Glomerular visceral epithelial cell (primary cell): ENCODE data around the gene CEBPE.

Source experiments
- DNase-seq: peaks from one replicate; pipeline ENCODE4 v3.0.0-alpha.2; 2016; ENCODE audit errors: extremely low spot score

CEBPE gene

DNA sequence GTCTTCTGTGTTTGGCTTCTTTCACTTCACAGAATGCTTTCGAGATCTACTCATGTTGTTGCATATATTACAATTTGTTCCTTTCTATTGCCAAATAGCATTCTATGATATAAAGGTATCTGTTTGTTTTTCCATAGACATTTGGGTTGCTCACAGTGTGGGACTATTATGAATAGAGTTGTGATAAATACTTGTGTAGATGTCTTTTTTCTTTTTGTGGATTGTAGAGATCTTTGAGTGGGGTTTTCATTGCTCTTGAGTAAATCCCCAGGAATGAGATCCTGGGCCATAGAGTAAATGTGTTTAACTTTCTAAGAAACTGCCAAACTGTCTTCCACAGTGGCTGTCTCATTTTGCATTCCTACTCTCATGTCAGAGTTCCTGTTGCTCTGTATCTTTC, 24.9 kb upstream of the CEBPE start:
- DNase-seq: no peak

DNA sequence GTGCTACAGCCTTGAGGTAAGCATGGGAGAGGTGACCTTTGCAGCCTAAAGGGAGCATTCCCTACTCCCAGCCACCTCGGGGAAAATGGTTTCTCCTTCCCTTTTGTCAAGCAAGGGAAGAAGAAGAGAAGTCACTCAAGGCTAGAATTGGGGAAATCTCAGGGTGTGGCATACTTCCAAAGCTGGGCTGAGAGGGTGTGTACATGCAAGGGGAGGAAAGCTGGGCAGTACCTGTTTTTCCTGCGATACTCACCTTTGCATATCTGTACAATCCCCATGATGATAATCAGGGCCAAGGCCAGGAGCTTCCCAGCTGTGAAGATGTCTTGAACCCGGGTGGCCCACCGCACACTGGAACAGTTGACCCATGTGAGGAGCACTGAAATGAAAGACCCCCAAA, 23.8 kb upstream of the CEBPE start:
- DNase-seq: no peak

DNA sequence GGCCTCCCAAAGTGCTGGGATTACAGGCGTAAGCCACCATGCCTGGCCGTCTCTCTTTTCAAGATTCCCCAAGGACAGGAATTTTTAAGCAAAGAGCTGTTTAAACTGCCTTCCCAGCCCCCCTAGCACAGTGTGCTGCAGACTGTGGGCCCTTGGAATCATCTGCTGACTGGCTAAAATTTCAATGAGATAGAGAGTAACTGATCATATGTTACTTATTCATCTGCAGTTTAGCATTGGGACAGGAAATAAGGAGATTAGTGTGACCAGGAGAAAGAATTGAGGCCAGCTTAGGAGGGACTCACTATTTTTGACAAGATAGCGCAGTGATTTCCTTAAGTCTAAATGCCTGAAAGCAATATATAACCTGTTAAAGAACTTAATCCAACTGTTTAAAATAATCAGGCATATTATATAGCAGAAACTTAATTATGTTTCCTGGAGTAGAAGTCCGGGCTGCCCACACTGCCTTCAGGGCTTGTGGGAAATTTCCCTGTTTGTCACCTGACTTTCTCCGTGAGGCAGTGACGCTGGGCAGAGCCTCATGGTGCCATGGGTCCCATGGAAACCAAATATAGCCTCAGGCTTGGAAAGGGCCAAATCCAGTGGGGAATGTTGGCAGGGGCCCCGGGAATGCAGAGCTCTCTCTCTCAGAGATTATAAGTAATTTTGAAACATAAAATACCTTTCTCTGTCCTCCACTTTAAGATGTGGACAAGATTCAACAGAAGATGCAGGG, 22.8 kb upstream of the CEBPE start:
- DNase-seq: no peak

DNA sequence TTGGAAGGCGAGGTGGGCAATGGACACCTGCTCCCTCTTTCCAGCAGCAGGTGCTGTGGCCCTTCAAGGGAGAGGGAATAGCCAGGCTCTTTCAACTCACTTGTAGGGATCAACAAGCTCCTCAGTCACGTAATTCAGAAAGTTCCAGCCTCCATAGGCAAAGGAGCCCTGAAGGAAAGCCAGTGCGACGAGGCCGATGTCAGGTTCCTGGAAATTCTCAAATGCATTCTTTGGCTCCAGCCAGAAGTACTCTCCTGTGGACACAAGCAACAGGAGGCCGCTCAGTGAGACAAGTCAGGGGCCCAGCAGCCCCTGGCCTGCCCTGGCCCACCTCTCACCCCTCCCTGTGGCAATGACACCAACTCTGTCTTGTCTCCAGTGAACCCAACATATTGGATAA, 21.3 kb upstream of the CEBPE start:
- no peak for DNase-seq

DNA sequence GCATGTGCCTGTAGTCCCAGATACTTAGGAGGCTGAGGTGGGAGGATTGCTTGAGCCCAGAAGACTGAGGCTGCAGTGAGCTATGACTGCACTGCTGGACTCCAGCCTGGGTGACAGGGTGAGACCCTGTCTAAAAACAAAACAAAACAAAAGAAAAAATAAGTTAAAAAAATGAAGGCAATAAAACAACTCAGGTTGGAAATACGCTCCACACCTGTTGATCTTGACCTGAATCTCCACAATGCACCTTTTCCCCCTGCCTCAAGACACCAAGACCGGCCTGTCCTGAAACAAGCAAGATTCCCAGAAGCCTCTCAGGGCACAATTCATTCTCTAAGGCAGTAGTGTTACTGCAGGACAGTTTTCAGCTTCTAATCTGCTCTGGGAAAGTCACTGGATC, 20.8 kb upstream of the CEBPE start:
- no peak for DNase-seq

DNA sequence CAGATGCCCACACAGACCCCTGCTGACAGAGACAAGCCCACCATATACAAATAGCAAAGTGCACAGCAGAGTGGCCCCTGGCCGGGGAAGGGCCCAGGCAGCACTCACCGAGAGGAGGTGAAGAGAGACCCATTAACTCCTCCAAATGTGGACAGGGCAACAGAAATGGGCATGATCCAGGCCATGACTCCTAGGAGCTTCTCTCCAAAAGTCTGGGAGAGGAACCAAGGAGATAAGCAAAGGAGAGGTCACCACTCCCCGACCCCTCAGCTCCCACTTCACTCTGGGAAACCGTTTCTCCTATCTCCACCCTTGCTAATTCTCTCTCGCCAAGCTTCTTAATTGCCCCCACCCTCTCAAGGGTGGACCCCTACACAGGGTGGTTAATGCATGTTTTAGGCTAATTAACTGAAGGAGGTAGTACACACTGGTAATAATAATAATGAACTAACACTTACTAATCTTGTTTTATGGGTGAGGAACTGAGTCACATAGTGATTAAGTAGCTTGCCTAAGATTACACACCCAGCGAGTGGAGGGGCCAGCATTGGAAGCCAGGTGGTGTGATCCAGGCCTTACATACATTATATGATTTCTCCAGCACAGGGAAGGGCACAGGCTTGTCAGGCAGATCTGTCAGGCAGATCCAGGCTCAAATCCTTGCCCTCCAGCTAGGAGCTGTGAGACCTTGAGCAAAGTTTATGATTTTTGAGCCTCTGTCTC, 18.9 kb upstream of the CEBPE start:
- DNase-seq: no peak

DNA sequence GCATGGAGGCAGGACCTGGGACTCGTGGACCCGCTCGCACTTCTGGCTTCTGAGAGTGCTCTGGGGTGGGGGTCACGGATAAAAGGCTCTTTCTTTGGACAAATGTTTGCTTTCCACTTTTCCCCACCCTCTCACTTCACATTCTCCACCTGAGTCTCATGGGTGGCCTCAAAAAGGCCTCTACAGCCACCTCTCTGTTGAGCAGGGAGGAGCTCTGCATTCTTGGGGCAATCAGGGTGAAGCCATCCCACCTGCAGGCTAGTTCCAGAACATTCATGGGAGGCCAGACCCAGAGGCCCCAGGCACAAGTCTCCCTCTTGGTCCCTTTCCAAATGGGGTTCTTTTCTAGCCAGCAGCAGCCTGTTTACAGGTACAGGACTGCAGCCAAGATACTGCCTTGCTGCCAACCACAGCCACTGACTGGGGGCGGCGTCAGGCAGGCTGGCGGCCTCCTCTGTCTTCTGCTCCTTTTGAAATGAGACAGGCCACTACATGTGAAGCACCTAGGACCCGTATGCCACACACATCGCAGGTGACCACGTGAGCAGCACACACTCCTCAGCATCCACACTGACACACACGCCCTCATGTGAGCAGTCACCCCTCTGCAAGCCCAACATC, 18.2 kb upstream of the CEBPE start:
- DNase-seq: no peak

DNA sequence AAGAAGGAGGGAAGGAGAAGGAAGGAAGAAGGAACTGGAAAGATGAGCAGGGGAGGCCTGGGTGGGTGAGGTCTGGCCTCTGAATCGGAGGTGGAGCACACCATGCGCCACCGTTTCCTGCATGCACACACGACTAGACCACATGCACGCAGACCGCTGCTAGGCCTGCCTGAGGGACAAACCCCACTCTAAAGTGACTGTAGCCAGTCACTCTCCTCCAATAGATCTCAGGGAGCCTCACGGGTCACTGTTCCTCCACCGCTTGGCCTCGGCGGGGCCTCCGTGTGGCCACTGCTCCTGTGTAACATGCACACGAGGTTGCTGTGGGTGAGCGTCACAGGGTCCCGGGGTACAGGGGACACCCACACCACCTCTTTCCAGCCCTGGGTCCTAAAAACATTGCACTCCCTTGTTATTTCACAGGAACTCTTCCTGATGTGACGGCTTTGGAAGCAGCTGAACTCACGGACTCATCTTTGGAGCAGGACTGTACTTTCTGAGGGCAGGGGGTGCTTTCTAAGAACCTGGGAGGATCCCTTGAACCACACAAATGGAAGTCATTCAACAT, 17.6 kb upstream of the CEBPE start:
- no peak for DNase-seq

DNA sequence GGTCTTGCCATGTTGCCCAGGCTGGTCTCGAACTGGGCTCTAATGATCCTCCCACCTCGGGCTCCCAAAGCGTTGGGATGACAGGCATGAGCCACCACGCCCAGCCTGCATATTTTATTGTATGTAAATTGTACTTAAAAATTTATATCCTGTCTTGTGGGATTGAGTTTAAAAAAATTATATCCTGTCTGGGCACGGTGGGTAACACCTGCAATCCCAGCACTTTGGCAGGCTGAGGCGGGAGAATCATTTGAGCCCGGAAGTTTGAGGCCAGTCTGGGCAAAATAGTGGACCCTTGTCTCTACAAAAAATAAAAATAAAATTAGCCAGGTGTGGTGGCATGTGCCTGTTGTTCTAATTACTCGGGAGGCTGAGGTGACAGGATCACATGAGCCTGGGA, 13.9 kb upstream of the CEBPE start:
- no peak for DNase-seq

DNA sequence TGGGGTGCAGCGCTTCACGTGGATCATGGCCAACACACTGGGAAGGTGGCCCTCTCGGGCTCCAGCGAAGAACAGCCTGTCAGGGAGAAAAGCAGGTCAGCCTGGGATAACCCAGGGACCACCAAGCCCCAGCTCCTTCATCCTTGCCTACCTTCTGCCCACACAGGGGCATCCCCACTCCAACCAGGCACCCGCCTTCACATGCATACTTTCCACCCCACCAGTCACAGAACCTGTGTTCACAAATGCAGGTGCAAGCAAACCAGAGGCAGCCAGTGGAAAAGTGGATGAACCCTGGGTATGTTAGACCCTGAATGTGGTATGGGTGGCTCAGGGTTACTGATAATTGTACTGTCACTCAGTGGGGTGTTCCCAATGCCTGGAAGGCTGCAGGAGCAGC, 12.4 kb upstream of the CEBPE start:
- DNase-seq: no peak

DNA sequence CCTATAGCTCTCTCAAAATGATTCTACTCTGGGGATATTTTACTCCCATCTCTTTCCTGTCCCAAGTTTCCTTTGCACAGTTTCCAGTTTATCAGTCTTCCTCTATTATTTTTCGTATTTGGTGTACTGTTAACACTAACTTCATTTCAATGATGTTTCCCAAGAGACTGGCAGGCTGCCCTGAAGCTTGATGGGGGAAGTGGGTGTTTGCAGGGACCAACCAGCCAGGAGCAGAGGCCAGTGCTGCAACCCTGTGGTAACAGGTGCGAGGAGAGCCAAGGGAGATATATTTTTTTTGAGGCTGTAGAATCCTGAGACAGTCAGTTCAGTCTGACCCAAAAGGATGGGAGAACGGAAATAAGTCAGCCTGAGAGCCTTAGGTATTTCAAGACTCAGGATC, 11.8 kb upstream of the CEBPE start:
- DNase-seq: no peak

DNA sequence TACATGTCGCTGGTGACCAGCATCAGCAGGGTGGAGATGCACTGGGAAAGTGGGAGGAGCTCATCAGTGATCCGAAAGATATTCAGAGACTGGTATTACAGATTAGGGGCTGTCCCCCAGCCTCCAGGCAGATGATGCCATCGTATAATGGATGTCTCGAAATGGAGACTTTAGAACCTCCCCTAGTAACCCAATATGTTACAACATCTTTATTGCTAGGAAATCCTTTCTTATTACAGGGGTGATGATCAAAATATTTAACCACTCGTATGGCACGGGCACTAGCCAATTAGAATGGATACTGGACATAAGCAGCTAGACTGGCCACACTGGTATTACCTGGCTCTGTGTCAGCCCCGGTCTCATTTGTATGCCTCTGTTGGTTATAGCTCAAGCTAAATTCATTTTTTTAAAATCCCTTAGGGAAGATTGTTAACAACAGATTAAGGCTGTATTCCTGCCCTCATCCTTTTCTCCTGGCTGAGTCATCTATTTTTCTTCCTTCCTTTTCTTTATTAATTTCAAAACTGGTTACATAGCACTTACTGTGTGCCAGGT, 10.8 kb upstream of the CEBPE start:
- no peak for DNase-seq

DNA sequence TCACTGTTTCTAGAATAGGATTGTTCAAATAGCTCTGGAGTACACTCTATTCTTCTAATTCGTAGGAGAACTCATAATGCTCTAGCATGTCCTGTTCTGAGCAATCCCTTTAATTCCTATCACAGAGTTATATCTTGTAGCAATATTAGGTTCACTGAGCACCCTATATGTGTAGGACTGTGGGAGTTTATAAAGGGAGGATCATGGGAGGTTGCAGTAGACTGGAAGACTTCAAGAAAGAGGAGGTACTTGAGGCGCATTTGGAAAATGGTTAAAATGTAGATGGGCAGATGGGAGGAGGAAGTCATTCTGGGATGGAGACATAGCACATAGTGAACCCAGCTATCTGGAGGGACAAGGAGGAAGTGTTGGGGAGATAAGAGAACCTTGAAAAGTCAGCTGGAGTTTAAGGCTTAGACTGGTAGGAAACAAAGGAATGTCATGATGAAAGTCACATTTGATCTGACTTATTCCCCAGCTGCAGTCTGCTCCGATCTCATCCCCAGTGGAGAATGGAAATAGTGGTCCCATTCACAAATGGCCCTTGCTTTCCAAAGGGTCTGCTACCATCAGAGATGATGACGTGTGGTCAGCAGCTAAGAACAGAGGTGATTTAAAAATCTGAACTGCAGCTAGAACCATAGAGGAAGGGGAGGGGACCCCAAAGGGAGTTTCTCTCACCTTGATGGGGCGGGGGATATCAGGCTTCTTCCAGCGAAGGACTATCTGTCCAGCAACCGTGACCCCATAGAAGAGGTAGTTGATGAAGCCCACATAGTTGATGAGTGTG, 10.1 kb upstream of the CEBPE start:
- DNase-seq: no peak

DNA sequence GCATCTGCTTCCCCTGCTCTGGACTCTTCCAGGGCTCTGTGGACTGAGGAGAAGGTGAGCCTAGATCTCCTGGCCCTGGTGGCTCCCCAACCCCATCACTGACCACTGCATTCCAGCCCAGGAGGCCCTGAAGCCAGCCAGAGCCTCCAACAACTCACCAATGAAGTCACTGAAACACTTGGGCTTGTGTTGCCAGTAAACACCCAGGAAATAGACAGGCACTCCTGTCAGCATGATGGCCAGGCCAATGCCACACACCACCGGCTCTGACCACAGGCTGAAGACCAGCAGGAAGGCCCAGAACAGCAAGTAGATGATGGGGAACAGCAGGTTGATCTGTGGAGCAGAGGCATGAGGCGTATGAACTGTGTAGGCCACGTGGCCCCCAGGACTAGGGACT, 8.8 kb upstream of the CEBPE start:
- DNase-seq: no peak

DNA sequence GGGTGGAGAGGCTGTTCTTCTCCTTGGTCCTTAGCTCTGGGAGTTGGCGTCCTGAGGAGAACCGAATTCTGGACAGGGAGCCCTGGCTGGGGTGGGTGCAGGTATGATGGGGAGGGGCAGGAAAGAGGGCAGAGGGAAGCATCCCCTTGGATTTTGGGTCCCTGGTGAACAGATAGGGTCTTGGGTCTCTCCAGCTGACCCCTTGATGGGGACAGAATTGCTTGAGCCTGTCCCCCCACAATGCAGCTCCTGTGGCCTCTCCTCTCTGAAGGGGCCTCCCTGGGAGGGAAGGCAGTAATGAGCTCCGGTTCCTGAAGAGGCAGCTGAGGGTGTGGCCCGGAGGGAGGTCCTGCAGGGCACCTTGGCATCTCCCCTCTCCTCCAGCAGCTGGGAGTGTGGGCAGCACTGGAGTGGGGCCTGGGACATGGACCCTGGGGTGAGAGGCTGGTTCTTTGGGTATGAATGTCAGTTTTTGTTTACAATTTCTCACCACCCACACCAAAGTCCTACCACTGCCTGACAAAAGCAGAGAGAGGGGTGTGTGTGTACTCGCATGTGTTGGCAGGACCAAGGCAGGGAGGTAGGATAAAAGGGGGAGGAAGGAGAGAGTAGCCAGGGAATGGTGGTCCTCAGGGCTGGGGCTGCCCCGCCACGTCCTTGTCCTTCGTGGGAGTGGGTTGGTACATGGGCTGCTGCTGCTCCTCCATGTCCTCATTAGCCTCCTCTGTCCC, 7.7 kb upstream of the CEBPE start:
- no peak for DNase-seq

DNA sequence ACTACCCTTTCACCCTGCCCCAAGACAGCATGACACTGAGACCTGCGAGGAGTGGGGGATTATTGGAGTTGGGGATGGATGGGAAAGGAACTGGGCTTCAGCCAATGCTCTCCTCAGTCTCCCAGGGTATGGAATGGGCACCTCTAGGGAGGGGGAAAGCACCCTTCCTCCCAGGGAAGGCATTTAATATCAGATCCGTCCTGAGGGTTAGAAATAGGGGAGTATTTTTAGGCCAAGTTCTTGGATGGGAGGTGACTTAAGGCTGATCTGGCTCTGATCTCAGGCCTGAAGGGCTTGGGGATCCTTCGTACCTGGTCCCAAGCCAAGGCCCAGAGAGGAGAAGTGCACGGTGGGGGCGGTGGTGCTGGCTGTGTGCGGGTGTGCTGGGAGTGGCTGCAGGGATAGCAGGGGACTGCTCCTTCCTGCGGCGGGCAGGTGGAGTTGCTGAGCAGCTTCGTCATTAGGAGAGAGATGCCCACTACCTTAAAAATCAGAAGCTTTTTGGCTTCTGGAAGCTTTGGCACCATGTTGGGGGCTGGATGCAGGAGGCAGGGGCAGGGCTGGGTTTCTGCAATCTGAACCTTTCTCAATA, 7.0 kb upstream of the CEBPE start:
- no peak for DNase-seq

DNA sequence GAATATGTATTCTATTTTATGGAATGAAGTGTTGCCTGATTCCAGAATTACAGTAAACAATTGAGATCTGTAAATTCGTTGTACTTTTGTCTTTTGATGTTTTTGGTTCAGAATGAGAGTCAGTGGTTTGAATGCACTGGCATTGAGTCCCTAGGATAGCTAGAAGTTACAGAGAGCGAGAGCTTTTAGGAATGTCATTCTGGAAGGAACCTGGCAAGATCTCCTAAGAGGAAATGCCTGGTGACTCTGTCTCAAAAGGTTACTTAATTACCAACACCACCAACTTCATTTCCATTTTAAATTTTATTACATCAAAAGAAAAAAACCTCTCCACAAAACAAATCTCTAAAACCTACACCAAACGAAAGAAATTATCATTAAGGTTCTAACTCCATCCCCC, 6.0 kb upstream of the CEBPE start:
- no peak for DNase-seq

DNA sequence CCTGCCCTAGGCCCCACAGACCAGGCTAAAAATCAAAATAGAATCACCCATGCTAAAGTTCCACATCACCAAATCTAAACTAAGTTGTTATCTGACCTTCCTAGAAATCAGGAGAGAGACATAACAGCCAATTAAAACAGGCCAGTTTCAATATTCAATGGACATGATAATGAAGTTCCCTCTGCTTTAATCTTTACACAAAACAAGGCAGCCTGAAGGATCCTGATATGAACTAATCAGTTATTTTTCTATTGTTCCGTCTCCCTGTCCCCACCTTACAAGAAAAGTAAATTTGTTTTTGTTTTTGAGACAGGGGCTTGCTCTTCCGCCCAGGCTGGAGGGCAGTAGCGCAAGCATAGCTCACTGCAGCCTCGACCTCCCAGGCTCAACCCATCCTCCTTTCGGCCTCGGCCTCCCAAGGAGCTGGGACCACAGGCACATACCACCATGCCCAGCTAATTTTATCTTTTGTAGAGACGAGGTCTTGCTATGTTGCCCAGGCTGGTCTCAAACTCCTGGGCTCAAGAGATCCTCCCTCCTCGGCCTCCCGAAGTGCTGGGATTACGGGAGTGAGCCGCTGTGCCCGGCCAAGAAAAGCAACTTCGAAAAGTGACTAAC, 5.4 kb upstream of the CEBPE start:
- DNase-seq: no peak

DNA sequence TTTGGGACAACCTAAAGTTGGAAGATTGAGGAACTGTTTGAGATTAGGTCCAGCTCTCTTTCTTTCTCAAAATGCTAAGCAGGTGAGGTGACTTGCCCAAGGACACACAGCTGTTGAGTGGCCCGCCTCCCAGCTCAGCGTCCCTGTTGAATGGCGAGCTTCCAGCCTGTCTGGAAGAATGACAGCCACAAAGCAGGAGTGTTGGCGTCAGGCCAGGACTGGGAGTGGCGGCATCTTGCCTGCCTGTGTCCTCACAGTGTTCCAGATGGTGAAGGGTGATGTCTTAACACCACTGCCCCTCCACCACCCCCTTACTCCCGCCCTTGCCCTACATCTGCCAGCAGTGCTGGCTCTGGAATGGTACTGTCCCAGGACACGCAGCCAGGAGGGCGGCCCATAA, 4.4 kb upstream of the CEBPE start:
- no peak for DNase-seq

DNA sequence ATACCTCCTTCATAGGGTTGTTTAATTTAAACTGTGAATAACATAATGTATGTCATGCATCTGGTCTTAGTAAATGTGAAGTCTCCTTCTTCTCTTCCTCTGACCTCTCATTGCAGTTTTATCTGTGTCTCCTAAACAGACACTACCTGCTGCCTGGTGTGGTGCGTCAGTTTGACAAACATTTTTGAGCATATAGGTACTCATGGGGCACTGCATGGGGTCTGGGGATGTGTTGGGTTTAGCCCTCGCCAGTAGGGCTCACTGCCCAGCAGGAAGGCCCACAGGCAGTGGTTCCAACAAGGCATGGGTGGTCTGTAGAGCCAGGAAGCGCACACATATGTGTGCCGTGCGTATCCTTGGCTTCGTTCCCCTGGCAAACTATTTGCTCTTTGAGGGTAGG, 3.0 kb upstream of the CEBPE start:
- no peak for DNase-seq
